IMR-90 (cell line): ENCODE data around the gene TPO.

Experiments used
- BHLHE40 ChIP-seq: fragments of 150-350 bp; IDR thresholded peaks from 2 replicates; pipeline ENCODE4 v1.6.1; 2016; ENCODE audit warnings: mild to moderate bottlenecking, low read depth, low read length
- CEBPB ChIP-seq: IDR thresholded peaks from 2 replicates; pipeline ENCODE4 v1.6.1; 2012; ENCODE audit warnings: low read depth, low read length, improper control_type of control experiment
- CHD1 ChIP-seq: IDR thresholded peaks from 2 replicates; pipeline ENCODE4 v1.6.1; 2012; ENCODE audit warnings: low read depth, low read length, improper control_type of control experiment
- CTCF ChIP-seq: conservative IDR thresholded peaks from 2 replicates; pipeline ENCODE4 v1.5.1; 2012; ENCODE audit warnings: mild to moderate bottlenecking, low read depth, low read length, improper control_type of control experiment
- ELK1 ChIP-seq: fragments of 150-350 bp; IDR thresholded peaks from 2 replicates; pipeline ENCODE4 v1.6.1; 2016; ENCODE audit warnings: low read depth, mild to moderate bottlenecking, low read length, moderate library complexity, borderline replicate concordance
- FOS ChIP-seq: fragments of 150-350 bp; IDR thresholded peaks from 2 replicates; pipeline ENCODE4 v1.6.1; 2016; ENCODE audit warnings: low read depth, low read length
- MAZ ChIP-seq: IDR thresholded peaks from 2 replicates; pipeline ENCODE4 v1.6.1; 2012; ENCODE audit warnings: low read depth, mild to moderate bottlenecking, low read length, improper control_type of control experiment, moderate library complexity, borderline replicate concordance
- MXI1 ChIP-seq: IDR thresholded peaks from 2 replicates; pipeline ENCODE4 v1.6.1; 2012; ENCODE audit warnings: low read depth, mild to moderate bottlenecking, low read length, moderate library complexity, borderline replicate concordance
- POLR2A ChIP-seq: IDR thresholded peaks from 2 replicates; pipeline ENCODE4 v1.6.1; 2012; ENCODE audit warnings: mild to moderate bottlenecking, low read depth, low read length
- RAD21 ChIP-seq: IDR thresholded peaks from 2 replicates; pipeline ENCODE4 v1.6.1; 2012; ENCODE audit warnings: low read length, improper control_type of control experiment
- RFX5 ChIP-seq: IDR thresholded peaks from 2 replicates; pipeline ENCODE4 v1.8.0; 2012; ENCODE audit warnings: low read depth, mild to moderate bottlenecking, low read length, moderate library complexity
- USF2 ChIP-seq: fragments of 150-350 bp; IDR thresholded peaks from 2 replicates; pipeline ENCODE4 v1.6.1; 2017; ENCODE audit warnings: mild to moderate bottlenecking, antibody characterized with exemption, low read length, low read depth

GRCh38 chr2:1403565-1403964 is 9.7 kb upstream of the TPO start:
- TF ChIP-seq CHD1 (no peak), CTCF (no peak), RFX5 (no peak), FOS (no peak), POLR2A (no peak), RAD21 (no peak), CEBPB (no peak), USF2 (no peak), ELK1 (no peak), MAZ (no peak), MXI1 (no peak), BHLHE40 (no peak)
